HG02885 (cell line): ENCODE data around the gene ITIH3.

Experiments
- ATAC-seq: cut with Tn5 transposase; IDR thresholded peaks from one replicate; pipeline ENCODE4 v1.9.1; 2021; ENCODE audit warnings: mild to moderate bottlenecking; ENCODE audit not compliant: unreplicated experiment, poor library complexity

ITIH3 gene

GRCh38 chr3:52819936-52820335, 25.3 kb downstream of the ITIH3 start:
- ATAC-seq = no peak

- ATAC-seq = no peak
These were observed 26.1 kb downstream of the ITIH3 start for GRCh38 chr3:52820736-52821135.

GRCh38 chr3:52822363-52822762, 27.8 kb downstream of the ITIH3 start:
- ATAC-seq = no peak

- no peak for ATAC-seq
These were observed 29.4 kb downstream of the ITIH3 start for GRCh38 chr3:52824037-52824436.

- no peak for ATAC-seq
These were observed 32.8 kb downstream of the ITIH3 start for GRCh38 chr3:52827441-52827840.

GRCh38 chr3:52827866-52828376, 33.3 kb downstream of the ITIH3 start:
- ATAC-seq = no peak

GRCh38 chr3:52829482-52829881, 34.9 kb downstream of the ITIH3 start:
- no peak for ATAC-seq

GRCh38 chr3:52829906-52830463, 35.4 kb downstream of the ITIH3 start:
- no peak for ATAC-seq

- ATAC-seq = no peak
These were observed 36.1 kb downstream of the ITIH3 start, which contains the start of gene ITIH4 for GRCh38 chr3:52830535-52831258. TSS of gene ITIH4 (minus strand) at chr3:52830672. CDS start at chr3:52830642, 30 bp downstream.

- ATAC-seq = no peak
These were observed 37.1 kb downstream of the ITIH3 start for GRCh38 chr3:52831500-52832301.

GRCh38 chr3:52833202-52833601, 38.6 kb downstream of the ITIH3 start:
- no peak for ATAC-seq

- ATAC-seq = no peak
These were observed 40.4 kb downstream of the ITIH3 start, which contains the start of gene MUSTN1 for GRCh38 chr3:52834871-52835501. TSS of gene MUSTN1 (minus strand) at chr3:52835019. CDS start at chr3:52834948, 71 bp downstream.

GRCh38 chr3:52835766-52836470, 41.3 kb downstream of the ITIH3 start:
- no peak for ATAC-seq

- no peak for ATAC-seq
These were observed 41.9 kb downstream of the ITIH3 start for GRCh38 chr3:52836471-52836845.

- no peak for ATAC-seq
These were observed 42.4 kb downstream of the ITIH3 start for GRCh38 chr3:52836986-52837385.

GRCh38 chr3:52838561-52839267, 44.1 kb downstream of the ITIH3 start:
- no peak for ATAC-seq

GRCh38 chr3:52839268-52839575, 44.6 kb downstream of the ITIH3 start:
- no peak for ATAC-seq

- no peak for ATAC-seq
These were observed 45.4 kb downstream of the ITIH3 start for GRCh38 chr3:52839892-52840545.
